IPS-20b (cell line): ENCODE data around the gene TNRC18.
"Not testable (repeated sequence)": the region's sequence is repeated elsewhere in the genome, so short reads cannot be mapped to it uniquely, and the experiment has no call there.

Experiments
- H3K27ac ChIP-seq: one replicate; pipeline ENCODE4 v1.5.1; 2013; ENCODE audit warnings: low read length
- H3K27me3 ChIP-seq: 2 replicates; pipeline ENCODE4 v1.6.1; 2013; ENCODE audit warnings: mild to moderate bottlenecking, low read length, inconsistent platforms; ENCODE audit not compliant: insufficient read depth
- H3K36me3 ChIP-seq: 2 replicates; pipeline ENCODE4 v1.6.1; 2013; ENCODE audit warnings: low read depth, mild to moderate bottlenecking, inconsistent platforms, low read length, moderate library complexity; ENCODE audit not compliant: insufficient read depth
- H3K4me1 ChIP-seq: 2 replicates; pipeline ENCODE4 v1.6.1; 2013; ENCODE audit warnings: mild to moderate bottlenecking, control low read depth, inconsistent platforms, low read length, moderate library complexity; ENCODE audit not compliant: insufficient read depth
- H3K4me3 ChIP-seq: 2 replicates; pipeline ENCODE4 v1.5.1; 2013; ENCODE audit warnings: mild to moderate bottlenecking, low read length, inconsistent platforms
- H3K9ac ChIP-seq: 2 replicates; pipeline ENCODE4 v1.6.1; 2013; ENCODE audit warnings: low read depth, mild to moderate bottlenecking, inconsistent platforms, low read length, moderate library complexity
- H3K9me3 ChIP-seq: 2 replicates; pipeline ENCODE4 v1.6.1; 2013; ENCODE audit warnings: mild to moderate bottlenecking, low read depth, low read length, inconsistent platforms; ENCODE audit not compliant: insufficient read depth

The TNRC18 gene

GRCh38 chr7:5260530-5261068 lies 163.0 kb downstream of the TNRC18 start:
- H3K9ac ChIP-seq, H3K36me3 ChIP-seq, H3K4me1 ChIP-seq, H3K27ac ChIP-seq, H3K4me3 ChIP-seq, H3K27me3 ChIP-seq, H3K9me3 ChIP-seq: not testable (repeated sequence)
